ENCODE results near the gene MT3.

GRCh38 chr16:56601325-56601724 lies 12.0 kb downstream of the MT3 start:
- TF ChIP-seq TAF1 (IDR thresholded peaks at IDR 0.05; ENCODE audit: borderline replicate concordance, insufficient read depth, low read length) (no peak), POLR2AphosphoS5 (IDR thresholded peaks at IDR 0.05; ENCODE audit: low read depth, low read length) (no peak), REST (IDR thresholded peaks at IDR 0.05; ENCODE audit: insufficient read depth in 1 of 2, low read depth in 2 of 2, low read length in 2 of 2) (no peak), SIN3A (IDR thresholded peaks at IDR 0.05; ENCODE audit: borderline replicate concordance, insufficient read depth, low read length) (no peak)

Data from PFSK-1 (cell line).